NB4 (cell line): ENCODE measurements around the gene PDE12.

Experiments used
- CTCF ChIP-seq: IDR thresholded peaks from one replicate; pipeline ENCODE4 v1.5.1; 2012; ENCODE audit warnings: low read depth, low read length
- MAX ChIP-seq: IDR thresholded peaks from 2 replicates; pipeline ENCODE4 v1.6.1; 2011; ENCODE audit warnings: low read depth, low read length
- MYC ChIP-seq: IDR thresholded peaks from 2 replicates; pipeline ENCODE4 v1.6.1; 2011; ENCODE audit warnings: low read depth, low read length
- POLR2A ChIP-seq: IDR thresholded peaks from 2 replicates; pipeline ENCODE4 v1.6.1; 2011; ENCODE audit warnings: mild to moderate bottlenecking; ENCODE audit not compliant: insufficient read length; ENCODE audit errors: extremely low read depth

- TF ChIP-seq CTCF (no peak), MAX (no peak), MYC (no peak), POLR2A (no peak)
Measured at GRCh38 chr3:57545636-57546268, 10.3 kb upstream of the PDE12 start.
